Immature natural killer cell (primary cell): ENCODE measurements around the gene LCE2D. TPM values are rescaled to one million over a fixed set of nuclear protein-coding genes. Genes with fewer than 3 reads are reported as not detected.
"Not testable (repeated sequence)": the region's sequence is repeated elsewhere in the genome, so short reads cannot be mapped to it uniquely, and the experiment has no call there.

ENCODE experiments used
- DNase-seq, 3 donors: peaks; one replicate each; pipeline ENCODE4 v3.0.0; 2022; ENCODE audit warnings: mixed read lengths in 1 of 3
- H3K27ac Mint-ChIP-seq, 6 donors: one replicate each; pipeline ENCODE4 v1.8.0; 2020; ENCODE audit warnings: mixed read lengths in 6 of 6, mild to moderate bottlenecking in 5 of 6, inconsistent platforms in 4 of 6, moderate library complexity in 3 of 6
- H3K27me3 Mint-ChIP-seq, 3 donors: one replicate each; pipeline ENCODE4 v1.8.0; 2020 to 2021; ENCODE audit warnings: low read depth in 3 of 3, mild to moderate bottlenecking in 3 of 3, mixed read lengths in 3 of 3, moderate library complexity in 3 of 3, inconsistent platforms in 1 of 3
- H3K36me3 Mint-ChIP-seq, 3 donors: one replicate each; pipeline ENCODE4 v1.8.0; 2020; ENCODE audit warnings: mixed read lengths in 3 of 3, inconsistent platforms in 2 of 3, mild to moderate bottlenecking in 2 of 3
- H3K4me1 Mint-ChIP-seq, 2 donors: one replicate each; pipeline ENCODE4 v1.8.0; 2020; ENCODE audit warnings: inconsistent platforms in 2 of 2, mild to moderate bottlenecking in 2 of 2, mixed read lengths in 2 of 2, moderate library complexity in 1 of 2
- H3K4me3 Mint-ChIP-seq, 5 donors: one replicate each; pipeline ENCODE4 v1.8.0; 2020; ENCODE audit warnings: mild to moderate bottlenecking in 5 of 5, mixed read lengths in 5 of 5, inconsistent platforms in 3 of 5, moderate library complexity in 3 of 5
- H3K9me3 Mint-ChIP-seq, 6 donors: one replicate each; pipeline ENCODE4 v1.8.0; 2020; ENCODE audit warnings: mild to moderate bottlenecking in 6 of 6, mixed read lengths in 6 of 6, inconsistent platforms in 4 of 6, moderate library complexity in 3 of 6
- polyA plus RNA-seq, 3 donors: library from polyadenylated mRNA; unstranded; fragments of 300-500 nt; fragmentation: Illumina TruSeq; gene quantifications; one replicate each; pipeline ENCODE4 v1.2.3, GENCODE V29; 2021

Gene LCE2D
- polyA plus RNA-seq, 3 donors from 2014 or later: not detected

DNA sequence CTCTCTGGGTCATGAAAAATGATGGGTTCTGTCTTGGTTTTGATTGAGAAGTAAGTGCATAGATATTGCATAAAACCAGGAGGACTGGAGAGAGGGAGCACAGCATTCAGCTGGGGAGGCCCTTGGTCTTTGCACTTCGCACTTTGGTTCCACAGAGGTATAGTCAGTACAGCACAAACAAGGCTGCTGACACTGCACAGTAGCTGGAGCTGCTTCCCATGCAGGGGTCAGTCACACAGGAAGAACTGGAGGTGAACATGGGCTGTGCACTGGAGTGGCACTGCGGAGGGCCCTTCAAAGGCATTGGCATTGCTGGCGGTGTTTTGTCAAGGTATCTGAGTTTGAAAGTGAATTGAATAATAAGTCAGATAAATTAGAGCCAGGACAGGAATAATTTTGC, 4.5 kb upstream of the LCE2D start:
- no peak for DNase-seq
- H3K27me3 Mint-ChIP-seq: peaks cover 0 to 3% (median 2%) of the 10 kb centered on the region in 3 donors
- peaks cover 0 to 7% of the 10 kb centered on the region in 2 donors for H3K4me1 Mint-ChIP-seq
- no peak overlapping the region for H3K4me3 Mint-ChIP-seq
- H3K9me3 Mint-ChIP-seq: no peaks in the 10 kb centered on the region
- no peaks in the 10 kb centered on the region for H3K36me3 Mint-ChIP-seq
- H3K27ac Mint-ChIP-seq: no peak overlapping the region

DNA sequence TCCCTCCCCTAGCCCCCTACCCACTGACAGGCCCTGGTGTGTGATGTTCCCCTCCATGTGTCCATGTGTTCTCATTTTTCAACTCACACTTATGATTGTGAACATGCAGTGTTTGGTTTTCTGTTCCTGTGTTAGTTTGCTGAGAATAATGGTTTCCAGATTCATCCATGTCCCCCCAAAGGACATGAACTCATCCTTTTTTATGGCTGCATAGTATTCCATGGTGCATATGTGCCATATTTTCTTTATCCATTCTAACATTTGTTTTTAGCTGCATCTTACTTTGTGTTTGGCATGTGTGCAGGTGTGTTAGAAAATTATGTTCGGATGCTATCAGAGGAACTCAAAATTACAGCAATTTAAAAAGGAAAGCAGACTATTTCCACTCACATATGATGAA, 3.0 kb downstream of the LCE2D start:
- not testable (repeated sequence) for H3K27me3 Mint-ChIP-seq, H3K4me3 Mint-ChIP-seq, H3K27ac Mint-ChIP-seq, H3K36me3 Mint-ChIP-seq, H3K4me1 Mint-ChIP-seq, H3K9me3 Mint-ChIP-seq, DNase-seq

DNA sequence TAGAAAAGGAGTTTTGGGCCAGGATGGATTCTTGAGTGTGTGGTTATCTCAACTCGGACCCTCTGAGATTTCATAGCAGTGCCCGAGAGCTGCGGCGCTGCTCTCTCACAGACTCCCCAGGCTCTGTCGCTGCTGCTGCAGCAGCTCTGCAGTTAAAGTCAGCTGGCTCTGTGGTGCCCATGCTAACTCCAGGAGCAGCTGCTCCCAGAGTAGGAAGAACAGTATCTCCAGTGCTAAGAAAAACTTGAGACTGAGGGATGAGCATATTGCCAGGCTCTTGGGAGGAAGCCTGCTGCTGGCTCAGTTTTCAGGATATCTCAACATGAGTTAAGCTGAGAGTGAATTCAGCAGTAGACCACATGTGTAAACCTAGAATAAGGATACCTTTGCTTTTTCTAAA, 4.5 kb downstream of the LCE2D start:
- DNase-seq: no peak
- H3K4me3 Mint-ChIP-seq: no peak overlapping the region
- peaks cover 0 to 2% (median 0%) of the 10 kb centered on the region in 3 donors for H3K27me3 Mint-ChIP-seq
- H3K4me1 Mint-ChIP-seq: no peaks in the 10 kb centered on the region
- no peak overlapping the region for H3K27ac Mint-ChIP-seq
- no peaks in the 10 kb centered on the region for H3K36me3 Mint-ChIP-seq
- H3K9me3 Mint-ChIP-seq: no peaks in the 10 kb centered on the region

DNA sequence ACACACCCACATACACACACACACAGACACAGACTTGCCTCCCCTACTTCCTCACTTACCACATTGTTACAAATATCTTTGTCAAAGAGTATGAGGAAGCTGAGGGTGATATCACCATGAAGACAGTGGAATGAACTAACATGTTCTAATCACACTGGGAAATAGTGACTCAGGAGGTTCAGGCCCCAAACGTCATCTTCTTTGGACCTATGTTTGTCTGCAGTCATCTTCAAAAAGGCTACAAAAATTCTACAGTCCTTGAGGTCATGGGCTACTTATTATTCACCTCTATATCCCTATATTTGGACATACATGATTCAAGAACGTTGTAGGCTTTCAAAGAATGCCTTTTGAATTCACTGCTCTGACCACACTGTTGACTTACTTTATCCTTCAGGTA, 9.8 kb downstream of the LCE2D start:
- DNase-seq: no peak
- Mint-ChIP-seq H3K4me1 (no peaks in the 10 kb centered on the region), H3K27me3 (no peaks in the 10 kb centered on the region), H3K27ac (peak overlapping the region in 1 of 6 donors; percentile 14), H3K4me3 (no peak overlapping the region), H3K36me3 (no peaks in the 10 kb centered on the region), H3K9me3 (peaks cover 0 to 2% (median 0%) of the 10 kb centered on the region in 6 donors)

DNA sequence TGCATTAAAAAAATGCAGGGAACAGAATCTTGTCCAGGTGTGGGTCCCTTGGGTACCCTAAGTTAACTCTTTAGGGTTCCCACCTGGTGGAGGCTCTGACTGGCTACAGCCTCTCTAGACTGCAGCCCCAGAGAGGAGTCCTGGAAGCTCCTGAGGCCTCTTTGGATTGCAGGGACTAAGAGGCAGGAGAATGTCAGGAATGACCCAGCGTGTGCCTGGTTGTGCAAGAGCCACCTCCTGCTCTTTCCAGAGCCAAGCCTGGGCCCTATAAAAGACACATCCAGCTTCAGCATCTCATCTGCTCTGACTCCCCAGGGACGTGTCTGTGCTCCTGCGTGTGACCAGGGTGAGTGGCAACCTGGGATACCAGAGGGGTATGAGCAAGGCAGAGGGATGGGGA, 11.8 kb downstream of the LCE2D start, which contains the start of gene LCE2C:
Gene LCE2C, plus strand, starts transcription at position 297 of the 400 bp plus-strand sequence. CDS start 737 bp downstream, outside the sequence.
- not testable (repeated sequence) for H3K4me1 Mint-ChIP-seq, DNase-seq, H3K27me3 Mint-ChIP-seq, H3K9me3 Mint-ChIP-seq, H3K27ac Mint-ChIP-seq, H3K4me3 Mint-ChIP-seq, H3K36me3 Mint-ChIP-seq

DNA sequence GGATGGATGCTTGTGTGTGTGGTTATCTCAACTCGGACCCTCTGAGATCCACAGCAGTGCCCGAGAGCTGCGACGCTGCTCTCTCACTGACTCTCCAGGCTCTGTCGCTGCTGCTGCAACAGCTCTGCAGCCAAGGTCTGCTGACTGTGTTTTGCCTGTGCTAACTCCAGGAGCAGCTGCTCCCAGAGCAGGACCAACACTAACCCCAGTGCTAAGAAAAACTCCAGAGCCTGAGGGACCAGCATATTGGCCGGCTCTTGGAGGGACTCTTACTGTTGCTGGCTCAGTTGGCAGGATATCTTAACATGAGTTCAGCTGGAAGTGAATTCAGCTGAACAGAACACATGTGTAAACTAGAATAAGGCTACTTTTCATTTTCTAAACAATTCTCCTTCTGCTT, 16.3 kb downstream of the LCE2D start:
- Mint-ChIP-seq H3K27ac (no peak overlapping the region), H3K27me3 (peaks cover 4 to 7% (median 5%) of the 10 kb centered on the region in 3 donors), H3K36me3 (no peaks in the 10 kb centered on the region), H3K4me3 (no peak overlapping the region), H3K4me1 (no peaks in the 10 kb centered on the region), H3K9me3 (peaks cover 0 to 3% (median 0%) of the 10 kb centered on the region in 6 donors)
- no peak for DNase-seq

DNA sequence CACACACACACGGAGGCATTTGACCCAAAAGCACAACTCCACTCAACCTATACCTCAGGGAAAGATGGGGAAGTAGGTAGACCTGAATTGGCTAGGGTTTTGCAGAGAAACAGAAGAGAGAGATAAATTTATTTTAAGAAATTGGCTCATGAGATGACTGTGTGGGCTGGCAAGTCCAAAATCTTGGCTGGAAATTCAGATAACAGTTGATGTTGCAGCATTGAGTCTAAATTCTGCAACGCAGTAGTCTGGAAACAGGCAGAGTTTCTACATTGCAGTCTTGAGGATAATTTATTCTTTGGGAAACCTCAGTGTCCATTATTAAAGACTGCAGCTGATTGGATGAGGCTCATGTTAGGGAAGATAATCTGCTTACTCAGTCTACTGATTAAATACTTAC, 18.4 kb downstream of the LCE2D start:
- H3K4me3 Mint-ChIP-seq: no peak overlapping the region
- no peaks in the 10 kb centered on the region for H3K36me3 Mint-ChIP-seq
- no peaks in the 10 kb centered on the region for H3K4me1 Mint-ChIP-seq
- no peak overlapping the region for H3K27ac Mint-ChIP-seq
- peaks cover 0 to 3% (median 0%) of the 10 kb centered on the region in 6 donors for H3K9me3 Mint-ChIP-seq
- peaks cover 4 to 8% (median 7%) of the 10 kb centered on the region in 3 donors for H3K27me3 Mint-ChIP-seq
- no peak for DNase-seq

DNA sequence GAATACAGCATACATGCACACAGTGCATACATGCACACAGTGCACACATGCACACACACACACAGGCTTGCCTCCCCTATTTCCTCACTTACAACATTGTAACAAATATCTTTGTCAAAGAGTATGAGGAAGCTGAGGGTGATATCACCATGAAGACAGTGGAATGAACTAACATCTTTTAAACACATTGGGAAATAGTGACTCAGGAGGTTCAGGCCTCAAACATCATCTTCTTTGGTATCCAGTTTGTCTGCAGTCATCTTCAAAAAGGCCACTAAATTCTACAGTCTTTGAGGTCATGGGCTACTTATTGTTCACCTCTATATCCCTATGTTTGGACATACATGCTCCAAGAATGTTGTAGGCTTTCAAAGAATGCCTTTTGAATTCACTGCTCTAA, 20.7 kb downstream of the LCE2D start:
- peaks cover 4 to 8% (median 6%) of the 10 kb centered on the region in 3 donors for H3K27me3 Mint-ChIP-seq
- no peaks in the 10 kb centered on the region for H3K4me1 Mint-ChIP-seq
- H3K4me3 Mint-ChIP-seq: no peak overlapping the region
- no peak for DNase-seq
- peaks cover 0 to 1% (median 0%) of the 10 kb centered on the region in 6 donors for H3K9me3 Mint-ChIP-seq
- H3K36me3 Mint-ChIP-seq: no peaks in the 10 kb centered on the region
- H3K27ac Mint-ChIP-seq: no peak overlapping the region

DNA sequence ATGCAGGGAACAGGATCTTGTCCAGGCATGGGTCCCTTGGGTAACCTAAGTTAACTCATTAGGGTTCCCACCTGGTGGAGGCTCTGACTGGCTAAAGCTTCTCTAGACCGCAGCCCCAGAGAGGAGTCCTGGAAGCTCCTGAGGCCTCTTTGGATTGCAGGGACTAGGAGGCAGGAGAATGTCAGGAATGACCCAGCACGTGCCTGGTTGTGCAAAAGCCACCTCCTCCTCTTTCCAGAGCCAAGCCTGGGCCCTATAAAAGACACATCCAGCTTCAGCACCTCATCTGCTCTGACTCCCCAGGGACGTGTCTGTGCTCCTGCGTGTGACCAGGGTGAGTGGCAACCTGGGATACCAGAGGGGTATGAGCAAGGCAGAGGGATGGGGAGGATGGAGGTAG, 22.6 kb downstream of the LCE2D start, which contains the start of gene LCE2B:
Gene LCE2B, plus strand, starts transcription at position 301 of the 400 bp plus-strand sequence. CDS start 721 bp downstream, outside the sequence.
- H3K9me3 Mint-ChIP-seq, DNase-seq, H3K36me3 Mint-ChIP-seq, H3K4me3 Mint-ChIP-seq, H3K27ac Mint-ChIP-seq, H3K4me1 Mint-ChIP-seq: not testable (repeated sequence)
- peaks cover 3 to 19% (median 7%) of the 10 kb centered on the region in 3 donors for H3K27me3 Mint-ChIP-seq

DNA sequence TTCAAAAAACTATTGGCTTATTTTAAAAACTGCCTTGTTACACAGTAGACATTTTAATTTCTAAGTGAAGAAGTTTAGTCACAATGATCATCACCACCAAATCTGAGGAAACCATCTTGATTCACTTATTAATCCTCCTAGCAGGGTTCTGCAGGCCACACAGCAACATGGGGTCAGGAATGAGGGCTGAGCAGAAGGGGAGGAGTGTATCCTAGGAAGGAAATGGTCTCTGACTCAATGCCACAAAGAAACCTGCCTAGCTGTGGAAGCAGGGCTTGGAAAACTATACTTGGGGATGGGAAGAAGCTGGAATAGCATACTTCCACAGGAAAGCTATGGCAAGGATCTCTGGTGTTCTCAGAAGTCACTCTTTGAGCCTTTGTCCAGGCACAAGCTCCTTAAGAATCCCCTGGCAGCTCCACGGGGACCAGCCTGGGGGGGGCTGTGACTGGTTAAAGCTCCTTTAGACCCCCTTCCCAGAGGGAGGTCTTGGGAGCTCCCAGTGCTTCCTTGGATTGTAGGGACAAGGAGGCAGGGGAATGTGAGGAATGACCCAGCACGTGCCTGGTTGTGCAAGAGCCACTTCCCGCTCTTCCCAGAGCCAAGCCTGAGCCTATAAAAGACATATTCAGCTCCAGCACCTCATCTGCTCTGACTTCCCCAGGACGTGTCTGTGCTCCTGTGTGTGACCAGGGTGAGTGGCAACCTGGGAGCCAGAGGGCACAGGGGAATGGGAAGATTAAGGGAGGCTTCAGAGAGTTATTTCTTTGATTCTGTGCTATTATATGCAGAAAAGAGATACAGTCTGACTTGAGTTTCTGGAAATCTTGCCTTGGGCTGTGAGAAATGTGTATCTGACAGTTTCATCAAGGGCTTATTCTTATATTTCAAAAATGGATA, 34.8 kb downstream of the LCE2D start, which contains the start of gene LCE2A:
Gene LCE2A, plus strand, starts transcription at position 645 of the 900 bp plus-strand sequence. CDS start 557 bp downstream, outside the sequence.
- H3K4me1 Mint-ChIP-seq: no peaks in the 10 kb centered on the region

DNA sequence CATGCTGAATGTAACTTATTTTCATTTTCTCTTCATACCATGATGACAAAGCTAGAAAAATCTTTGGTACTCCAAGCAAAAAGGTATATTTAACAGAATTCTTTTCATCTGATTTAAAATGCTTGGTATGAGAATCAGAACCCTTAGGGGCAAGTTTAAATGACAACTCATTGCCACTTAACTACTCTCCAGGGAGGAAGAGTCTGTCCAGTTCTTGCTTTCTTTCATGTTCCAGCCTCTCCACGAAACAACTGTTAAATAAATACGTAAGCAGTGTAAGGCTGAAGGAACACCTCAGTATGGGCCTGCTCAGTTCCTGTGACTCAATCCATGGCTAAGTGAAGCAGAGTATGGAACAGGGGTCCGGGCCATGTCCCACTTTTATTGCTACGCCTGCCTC, 36.6 kb downstream of the LCE2D start:
- H3K9me3 Mint-ChIP-seq: peaks cover 0 to 11% (median 0%) of the 10 kb centered on the region in 6 donors
- H3K27ac Mint-ChIP-seq: no peak overlapping the region
- H3K27me3 Mint-ChIP-seq: peaks cover 0 to 7% (median under 1%) of the 10 kb centered on the region in 3 donors
- no peak for DNase-seq
- H3K4me3 Mint-ChIP-seq: no peak overlapping the region
- H3K4me1 Mint-ChIP-seq: no peaks in the 10 kb centered on the region
- no peaks in the 10 kb centered on the region for H3K36me3 Mint-ChIP-seq

More for the DNA sequence above, 34.8 kb downstream of the LCE2D start, which contains the start of gene LCE2A:
- Mint-ChIP-seq H3K27me3 (peaks cover 0 to 11% (median 0%) of the 10 kb centered on the region in 3 donors), H3K27ac (no peak within 1 kb of the TSS), H3K4me3 (no peak within 1 kb of the TSS), H3K9me3 (peaks cover 0 to 6% (median 0%) of the 10 kb centered on the region in 6 donors), H3K36me3 (no peaks in the 10 kb centered on the region)
- DNase-seq: no peak

DNA sequence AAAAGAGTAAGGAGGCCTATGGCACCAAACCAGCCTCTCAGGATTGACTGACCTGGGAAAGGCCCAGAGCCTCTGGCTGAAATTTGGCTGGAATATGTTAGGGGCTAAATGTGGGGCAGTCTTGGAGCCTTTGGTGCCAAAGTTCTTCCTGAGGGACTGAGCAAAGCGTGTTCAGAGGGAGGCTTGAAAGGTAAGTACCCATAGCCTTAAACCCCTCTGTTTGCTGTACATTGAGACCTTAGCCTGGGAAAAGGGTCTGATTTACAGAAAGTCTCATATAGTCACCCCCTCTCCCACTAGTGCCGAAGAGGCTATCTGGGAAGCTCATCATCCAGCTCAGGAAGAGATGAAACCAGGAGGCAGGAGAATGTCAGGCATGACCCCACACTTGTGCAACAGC, 44.7 kb downstream of the LCE2D start, which contains the start of gene LCE4A:
Gene LCE4A, plus strand, starts transcription at position 301 of the 400 bp plus-strand sequence. CDS start 916 bp downstream, outside the sequence.
- H3K4me1 Mint-ChIP-seq: no peaks in the 10 kb centered on the region
- H3K36me3 Mint-ChIP-seq: no peaks in the 10 kb centered on the region
- DNase-seq: no peak
- peaks cover 0 to 5% (median 0%) of the 10 kb centered on the region in 6 donors for H3K9me3 Mint-ChIP-seq
- H3K27ac Mint-ChIP-seq: no peak within 1 kb of the TSS
- no peak within 1 kb of the TSS for H3K4me3 Mint-ChIP-seq
- H3K27me3 Mint-ChIP-seq: peaks cover 3 to 12% (median 8%) of the 10 kb centered on the region in 3 donors
